ENCODE measurements around the gene TRMT2A. TPM values are rescaled to one million over a fixed set of nuclear protein-coding genes. Genes with fewer than 3 reads are reported as not detected.

TRMT2A gene
- total RNA-seq, 1 donor from 2014 or later: 78.5 TPM

DNA sequence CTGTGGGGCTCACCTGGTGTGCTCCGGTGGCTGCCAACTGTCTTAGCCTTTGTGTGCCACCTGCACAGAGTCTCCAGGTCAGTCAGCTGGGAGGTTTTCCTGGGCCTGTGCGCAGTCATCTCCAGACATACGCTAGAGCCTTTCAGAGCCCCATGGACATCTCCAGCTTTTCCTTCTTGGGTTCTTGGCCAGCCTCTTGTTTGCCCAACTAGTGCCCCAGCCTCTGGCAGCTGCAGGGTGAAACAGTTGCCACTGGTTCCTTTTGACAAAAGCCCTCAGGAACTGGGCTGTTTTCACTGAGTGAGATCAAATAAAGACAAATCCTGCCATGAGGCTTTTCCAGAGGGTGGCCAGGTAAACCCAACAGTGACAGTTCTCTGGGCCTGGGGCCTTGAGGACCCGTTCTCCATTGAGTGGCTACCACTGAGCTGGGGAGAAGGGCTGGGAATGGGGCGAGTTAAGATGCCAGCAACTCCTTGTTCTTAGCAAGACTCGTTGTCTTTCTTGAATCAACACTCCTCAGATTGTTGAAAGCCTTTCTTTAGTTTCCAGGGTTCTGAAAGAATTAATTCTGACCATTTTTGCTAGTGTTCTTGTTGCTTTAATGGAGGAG is 17.8 kb downstream of the TRMT2A start:
- no peak for DNase-seq (ENCODE audit: low spot score, unreplicated experiment)
- Mint-ChIP-seq H3K4me3 (ENCODE audit: low read depth) (no peak overlapping the region), H3K4me1 (ENCODE audit: low read depth) (no peaks in the 10 kb centered on the region), H3K36me3 (ENCODE audit: insufficient read depth) (peaks cover 26% of the 10 kb centered on the region), H3K27me3 (no peaks in the 10 kb centered on the region), H3K9me3 (ENCODE audit: low read depth) (no peaks in the 10 kb centered on the region), H3K27ac (no peak overlapping the region)
- TF ChIP-seq, protein P1, sequence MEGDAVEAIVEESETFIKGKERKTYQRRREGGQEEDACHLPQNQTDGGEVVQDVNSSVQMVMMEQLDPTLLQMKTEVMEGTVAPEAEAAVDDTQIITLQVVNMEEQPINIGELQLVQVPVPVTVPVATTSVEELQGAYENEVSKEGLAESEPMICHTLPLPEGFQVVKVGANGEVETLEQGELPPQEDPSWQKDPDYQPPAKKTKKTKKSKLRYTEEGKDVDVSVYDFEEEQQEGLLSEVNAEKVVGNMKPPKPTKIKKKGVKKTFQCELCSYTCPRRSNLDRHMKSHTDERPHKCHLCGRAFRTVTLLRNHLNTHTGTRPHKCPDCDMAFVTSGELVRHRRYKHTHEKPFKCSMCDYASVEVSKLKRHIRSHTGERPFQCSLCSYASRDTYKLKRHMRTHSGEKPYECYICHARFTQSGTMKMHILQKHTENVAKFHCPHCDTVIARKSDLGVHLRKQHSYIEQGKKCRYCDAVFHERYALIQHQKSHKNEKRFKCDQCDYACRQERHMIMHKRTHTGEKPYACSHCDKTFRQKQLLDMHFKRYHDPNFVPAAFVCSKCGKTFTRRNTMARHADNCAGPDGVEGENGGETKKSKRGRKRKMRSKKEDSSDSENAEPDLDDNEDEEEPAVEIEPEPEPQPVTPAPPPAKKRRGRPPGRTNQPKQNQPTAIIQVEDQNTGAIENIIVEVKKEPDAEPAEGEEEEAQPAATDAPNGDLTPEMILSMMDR (IDR thresholded peaks at IDR 0.05; ENCODE audit: unreplicated experiment): no peak

DNA sequence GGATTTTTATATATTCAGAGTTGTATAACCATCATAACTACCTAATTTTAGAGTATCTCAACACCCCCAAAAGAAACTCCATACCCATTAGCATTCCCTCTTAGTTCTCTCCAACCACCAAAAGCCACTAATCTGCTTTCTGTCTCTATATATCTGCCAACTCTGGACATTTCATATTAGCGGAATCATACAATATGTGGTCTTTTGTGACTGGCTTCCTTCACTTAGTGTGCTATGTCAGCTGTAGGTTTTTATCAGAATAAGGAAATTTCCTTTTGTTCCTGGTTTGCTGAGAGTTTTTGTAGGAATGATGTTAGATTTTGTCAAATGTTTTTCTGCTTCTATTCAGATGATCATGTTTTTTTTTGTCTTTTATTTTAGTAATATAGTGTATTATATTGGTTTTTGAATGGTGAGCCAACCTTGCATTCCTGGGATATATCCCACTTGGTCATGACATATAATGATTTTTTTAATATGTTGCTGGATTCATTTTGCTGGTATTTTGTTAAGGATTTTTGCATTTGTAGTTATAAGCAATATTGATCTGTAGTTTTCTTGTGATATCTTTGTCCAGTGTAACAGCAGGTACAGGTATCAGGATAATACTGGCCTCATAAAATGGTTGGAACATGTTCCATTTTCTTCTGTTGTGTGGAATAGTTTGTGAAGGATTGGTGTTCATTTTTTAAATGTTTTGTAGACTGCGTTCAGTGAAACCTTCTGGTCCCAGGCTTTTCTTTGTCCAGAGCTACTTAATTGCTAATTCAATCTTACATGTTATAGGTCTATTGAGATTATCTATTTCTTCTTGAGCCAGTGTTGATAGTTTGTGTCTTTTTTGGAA is 20.2 kb downstream of the TRMT2A start:
- Mint-ChIP-seq H3K36me3 (ENCODE audit: insufficient read depth) (peaks cover 21% of the 10 kb centered on the region), H3K9me3 (ENCODE audit: low read depth) (no peaks in the 10 kb centered on the region), H3K4me3 (ENCODE audit: low read depth) (no peak overlapping the region), H3K27ac (no peak overlapping the region), H3K4me1 (ENCODE audit: low read depth) (no peaks in the 10 kb centered on the region), H3K27me3 (no peaks in the 10 kb centered on the region)
- TF ChIP-seq, protein P1 (IDR thresholded peaks at IDR 0.05; ENCODE audit: unreplicated experiment): no peak
- no peak for DNase-seq (ENCODE audit: low spot score, unreplicated experiment)

DNA sequence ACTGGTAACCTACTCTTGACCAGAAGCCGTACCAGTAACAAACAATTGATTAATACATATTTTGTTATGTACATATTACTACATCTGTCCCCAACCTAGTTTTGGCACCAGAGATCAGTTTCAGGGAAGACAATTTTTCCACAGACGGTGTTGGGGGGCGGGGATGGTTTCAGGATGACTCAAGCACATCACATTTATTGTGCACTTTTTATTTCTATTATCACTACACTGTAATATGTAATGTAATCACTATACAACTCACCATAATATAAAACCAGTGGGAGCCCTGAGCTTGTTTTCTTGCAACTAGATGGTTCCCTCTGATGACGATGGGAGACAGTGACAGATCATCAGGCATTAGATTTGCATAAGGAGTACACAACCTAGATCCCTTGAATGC is 21.5 kb downstream of the TRMT2A start:
- Mint-ChIP-seq H3K36me3 (ENCODE audit: insufficient read depth) (peaks cover 31% of the 10 kb centered on the region), H3K4me1 (ENCODE audit: low read depth) (no peaks in the 10 kb centered on the region), H3K4me3 (ENCODE audit: low read depth) (no peak overlapping the region), H3K9me3 (ENCODE audit: low read depth) (no peaks in the 10 kb centered on the region), H3K27ac (no peak overlapping the region), H3K27me3 (no peaks in the 10 kb centered on the region)
- TF ChIP-seq, protein P1 (IDR thresholded peaks at IDR 0.05; ENCODE audit: unreplicated experiment): no peak
- no peak for DNase-seq (ENCODE audit: low spot score, unreplicated experiment)

DNA sequence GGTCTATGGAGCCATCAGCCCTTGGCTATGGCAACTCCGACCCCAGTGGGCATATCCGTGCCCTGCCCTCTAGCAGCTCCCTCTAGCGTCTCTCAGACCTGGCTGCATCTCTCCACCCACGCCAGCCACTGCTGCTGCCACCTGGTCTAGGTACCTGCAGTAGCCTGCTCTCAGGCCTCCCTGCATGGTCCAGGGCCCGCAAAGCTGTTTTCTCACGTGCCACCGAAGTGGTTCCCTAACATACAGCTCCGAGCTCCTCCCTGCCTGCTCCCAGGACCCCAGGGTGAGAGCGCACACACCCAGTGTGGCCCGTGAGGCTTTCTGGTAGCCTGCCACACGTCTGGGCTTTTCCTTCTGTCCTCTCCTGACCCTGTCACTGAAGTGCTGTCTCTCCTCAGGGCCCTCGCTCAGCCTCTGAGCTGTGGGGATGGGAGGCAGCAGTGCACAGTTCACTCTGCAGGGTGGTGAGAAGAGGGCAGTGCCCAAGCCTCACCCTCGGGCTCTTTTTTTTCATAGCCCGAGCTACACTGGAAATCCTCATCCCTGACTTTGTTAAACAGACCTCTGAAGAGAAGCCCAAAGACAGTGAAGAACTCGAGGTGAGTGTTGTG is 22.7 kb downstream of the TRMT2A start:
- no peaks in the 10 kb centered on the region for H3K27me3 Mint-ChIP-seq
- H3K4me3 Mint-ChIP-seq (ENCODE audit: low read depth): no peak overlapping the region
- TF ChIP-seq, protein P1 (IDR thresholded peaks at IDR 0.05; ENCODE audit: unreplicated experiment): no peak
- no peak for DNase-seq (ENCODE audit: low spot score, unreplicated experiment)
- H3K36me3 Mint-ChIP-seq (ENCODE audit: insufficient read depth): peaks cover 35% of the 10 kb centered on the region
- H3K4me1 Mint-ChIP-seq (ENCODE audit: low read depth): no peaks in the 10 kb centered on the region
- peak overlapping the region; percentile 59 for H3K27ac Mint-ChIP-seq
- H3K9me3 Mint-ChIP-seq (ENCODE audit: low read depth): no peaks in the 10 kb centered on the region

DNA sequence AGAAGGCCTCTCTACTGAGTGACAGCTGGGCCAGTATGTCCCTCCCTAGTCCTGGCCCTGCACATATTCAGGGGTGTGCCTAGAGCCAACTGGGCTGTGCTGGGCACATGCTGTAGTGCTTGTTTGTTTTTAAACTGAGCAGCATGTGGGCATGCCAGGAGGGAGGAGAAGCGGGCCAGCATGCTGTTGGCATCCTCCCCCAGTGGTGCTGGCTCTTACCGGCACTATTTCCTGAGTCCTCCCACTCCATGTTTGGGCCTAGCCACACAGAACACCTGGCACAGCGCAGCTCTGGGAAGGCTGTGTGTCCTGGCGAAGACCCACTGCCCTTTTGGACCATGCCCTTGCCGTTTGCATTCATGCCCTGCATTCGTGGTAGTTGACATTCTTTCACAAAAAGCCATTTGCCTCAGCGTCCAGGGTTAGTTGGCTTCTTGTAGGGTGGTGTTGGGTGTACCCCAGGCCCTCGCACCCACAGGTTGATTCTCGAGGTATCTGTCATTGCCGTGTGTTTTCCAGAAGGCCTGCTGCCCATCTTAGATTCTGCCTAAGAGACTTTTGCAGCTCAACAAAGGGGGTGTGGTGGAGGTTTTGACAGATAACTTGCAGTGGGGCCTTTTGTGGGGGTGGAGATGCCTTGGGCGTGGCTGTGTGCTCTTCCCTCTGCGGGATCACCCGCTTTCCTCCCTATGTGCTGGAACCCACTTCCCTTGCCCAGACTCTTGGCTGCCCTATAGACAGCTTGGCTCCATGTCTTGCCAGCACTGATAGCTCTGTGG is 23.4 kb downstream of the TRMT2A start:
- Mint-ChIP-seq H3K9me3 (ENCODE audit: low read depth) (no peaks in the 10 kb centered on the region), H3K4me3 (ENCODE audit: low read depth) (no peak overlapping the region), H3K27me3 (no peaks in the 10 kb centered on the region), H3K27ac (no peak overlapping the region), H3K4me1 (ENCODE audit: low read depth) (no peaks in the 10 kb centered on the region), H3K36me3 (ENCODE audit: insufficient read depth) (peaks cover 35% of the 10 kb centered on the region)
- DNase-seq (ENCODE audit: low spot score, unreplicated experiment): no peak
- TF ChIP-seq, protein P1 (IDR thresholded peaks at IDR 0.05; ENCODE audit: unreplicated experiment): no peak
